Activated T-helper 2 cell treated with anti-CD3 and anti-CD28 coated beads, Interferon-gamma antibody, Interleukin-2, Interleukin-4, amounts not matched to agents 10 μg/mL and 5 μg/mL and 100 μg/mL, durations not matched to agents 14 hours and 24 hours and 36 hours (primary cell): Measurements from ENCODE around the gene ZSWIM2. TPM values are rescaled to one million over a fixed set of nuclear protein-coding genes. Genes with fewer than 3 reads are reported as not detected.

Source experiments
- DNase-seq: peaks from one replicate; pipeline ENCODE4 v3.0.0; 2021; ENCODE audit warnings: low spot score
- H3K27ac Mint-ChIP-seq: one replicate; pipeline ENCODE4 v1.8.0; 2021; ENCODE audit warnings: mixed read lengths
- H3K27me3 Mint-ChIP-seq: one replicate; pipeline ENCODE4 v1.8.0; 2021; ENCODE audit warnings: low read depth, mixed read lengths
- H3K36me3 Mint-ChIP-seq: one replicate; pipeline ENCODE4 v1.8.0; 2021; ENCODE audit warnings: low read depth, mixed read lengths
- H3K4me1 Mint-ChIP-seq: one replicate; pipeline ENCODE4 v1.8.0; 2021; ENCODE audit warnings: low read depth, mixed read lengths
- H3K4me3 Mint-ChIP-seq: one replicate; pipeline ENCODE4 v1.8.0; 2021; ENCODE audit warnings: low read depth, mild to moderate bottlenecking, moderate library complexity, mixed read lengths
- H3K9me3 Mint-ChIP-seq: one replicate; pipeline ENCODE4 v1.8.0; 2021; ENCODE audit warnings: mixed read lengths
- intact Hi-C: fragments of 100-400 bp; cut with micrococcal nuclease; formaldehyde crosslinking; loops from one replicate; pipeline ENCODE4 v1.15.1; 2023
- total RNA-seq: library from RNA; stranded (reverse); gene quantifications from 2 replicates; pipeline ENCODE4 v1.2.3, GENCODE V29; 2022

Gene ZSWIM2
- total RNA-seq, 1 donor from 2014 or later: not detected

- Mint-ChIP-seq H3K27me3 (no peaks in the 10 kb centered on the region), H3K4me3 (no peak overlapping the region), H3K27ac (no peak overlapping the region), H3K9me3 (peaks cover 12% of the 10 kb centered on the region), H3K4me1 (no peaks in the 10 kb centered on the region), H3K36me3 (no peaks in the 10 kb centered on the region)
- DNase-seq: no peak
- intact Hi-C loops: no loop called here
Measured at GRCh38 chr2:186881660-186882059, 32.7 kb upstream of the ZSWIM2 start.

GRCh38 chr2:186879312-186879711, 30.3 kb upstream of the ZSWIM2 start:
- Mint-ChIP-seq H3K27ac (no peak overlapping the region), H3K4me1 (no peaks in the 10 kb centered on the region), H3K4me3 (no peak overlapping the region), H3K9me3 (peaks cover 12% of the 10 kb centered on the region), H3K27me3 (no peaks in the 10 kb centered on the region), H3K36me3 (no peaks in the 10 kb centered on the region)
- DNase-seq: no peak
- intact Hi-C loops: no loop called here

- Mint-ChIP-seq H3K27ac (no peak overlapping the region), H3K36me3 (no peaks in the 10 kb centered on the region), H3K27me3 (no peaks in the 10 kb centered on the region), H3K4me1 (no peaks in the 10 kb centered on the region), H3K9me3 (no peaks in the 10 kb centered on the region), H3K4me3 (no peak overlapping the region)
- intact Hi-C loops: no loop called here
- DNase-seq: no peak
Measured at GRCh38 chr2:186874713-186875112, 25.7 kb upstream of the ZSWIM2 start.

- no peaks in the 10 kb centered on the region for H3K27me3 Mint-ChIP-seq
- H3K36me3 Mint-ChIP-seq: no peaks in the 10 kb centered on the region
- H3K27ac Mint-ChIP-seq: no peak overlapping the region
- no peak for DNase-seq
- no peaks in the 10 kb centered on the region for H3K9me3 Mint-ChIP-seq
- no peak overlapping the region for H3K4me3 Mint-ChIP-seq
- intact Hi-C loops: no loop called here
- no peaks in the 10 kb centered on the region for H3K4me1 Mint-ChIP-seq
Measured at GRCh38 chr2:186871881-186872280, 22.9 kb upstream of the ZSWIM2 start.

GRCh38 chr2:186868344-186868743, 19.4 kb upstream of the ZSWIM2 start:
- intact Hi-C loops: no loop called here
- H3K27me3 Mint-ChIP-seq: no peaks in the 10 kb centered on the region
- H3K4me3 Mint-ChIP-seq: no peak overlapping the region
- H3K9me3 Mint-ChIP-seq: no peaks in the 10 kb centered on the region
- H3K36me3 Mint-ChIP-seq: no peaks in the 10 kb centered on the region
- no peaks in the 10 kb centered on the region for H3K4me1 Mint-ChIP-seq
- no peak for DNase-seq
- H3K27ac Mint-ChIP-seq: no peak overlapping the region

- Mint-ChIP-seq H3K4me3 (no peak overlapping the region), H3K4me1 (no peaks in the 10 kb centered on the region), H3K27me3 (no peaks in the 10 kb centered on the region), H3K36me3 (no peaks in the 10 kb centered on the region), H3K27ac (no peak overlapping the region), H3K9me3 (no peaks in the 10 kb centered on the region)
- intact Hi-C loops: loop anchor here (5.0 kb wide), 1 partner anchor 589 kb away; no protein-coding TSS in a partner anchor
- no peak for DNase-seq
Measured at GRCh38 chr2:186862869-186863709, 14.1 kb upstream of the ZSWIM2 start.

GRCh38 chr2:186855216-186855615, 6.2 kb upstream of the ZSWIM2 start:
- Mint-ChIP-seq H3K27ac (no peak overlapping the region), H3K9me3 (no peaks in the 10 kb centered on the region), H3K27me3 (no peaks in the 10 kb centered on the region), H3K4me1 (no peaks in the 10 kb centered on the region), H3K36me3 (no peaks in the 10 kb centered on the region), H3K4me3 (no peak overlapping the region)
- intact Hi-C loops: no loop called here
- DNase-seq: no peak

- Mint-ChIP-seq H3K9me3 (no peaks in the 10 kb centered on the region), H3K27me3 (peaks cover 11% of the 10 kb centered on the region), H3K4me1 (peaks cover 7% of the 10 kb centered on the region), H3K4me3 (no peak overlapping the region), H3K27ac (no peak overlapping the region), H3K36me3 (no peaks in the 10 kb centered on the region)
- no peak for DNase-seq
- intact Hi-C loops: no loop called here
Measured at GRCh38 chr2:186853951-186854350, 5.0 kb upstream of the ZSWIM2 start.

GRCh38 chr2:186852508-186852907, 3.5 kb upstream of the ZSWIM2 start:
- no peak overlapping the region for H3K4me3 Mint-ChIP-seq
- H3K36me3 Mint-ChIP-seq: no peaks in the 10 kb centered on the region
- H3K27ac Mint-ChIP-seq: no peak overlapping the region
- H3K27me3 Mint-ChIP-seq: peaks cover 19% of the 10 kb centered on the region
- no peaks in the 10 kb centered on the region for H3K9me3 Mint-ChIP-seq
- intact Hi-C loops: no loop called here
- peaks cover 7% of the 10 kb centered on the region for H3K4me1 Mint-ChIP-seq
- no peak for DNase-seq

- H3K36me3 Mint-ChIP-seq: no peaks in the 10 kb centered on the region
- H3K4me1 Mint-ChIP-seq: no peaks in the 10 kb centered on the region
- H3K27me3 Mint-ChIP-seq: no peaks in the 10 kb centered on the region
- no peak overlapping the region for H3K27ac Mint-ChIP-seq
- no peak overlapping the region for H3K4me3 Mint-ChIP-seq
- no peak for DNase-seq
- H3K9me3 Mint-ChIP-seq: no peaks in the 10 kb centered on the region
- intact Hi-C loops: no loop called here
Measured at GRCh38 chr2:186842373-186842772, 6.6 kb downstream of the ZSWIM2 start.

- Mint-ChIP-seq H3K36me3 (no peaks in the 10 kb centered on the region), H3K9me3 (no peaks in the 10 kb centered on the region)
- intact Hi-C loops: no loop called here
Measured at GRCh38 chr2:186841940-186842339, 7.0 kb downstream of the ZSWIM2 start.

GRCh38 chr2:186835628-186836027, 13.3 kb downstream of the ZSWIM2 start:
- Mint-ChIP-seq H3K4me3 (no peak overlapping the region), H3K27me3 (no peaks in the 10 kb centered on the region), H3K9me3 (no peaks in the 10 kb centered on the region), H3K36me3 (no peaks in the 10 kb centered on the region), H3K27ac (no peak overlapping the region), H3K4me1 (no peaks in the 10 kb centered on the region)
- no peak for DNase-seq
- intact Hi-C loops: no loop called here

More at GRCh38 chr2:186841940-186842339, 7.0 kb downstream of the ZSWIM2 start:
- DNase-seq: no peak
- H3K4me3 Mint-ChIP-seq: no peak overlapping the region
- no peaks in the 10 kb centered on the region for H3K4me1 Mint-ChIP-seq
- no peak overlapping the region for H3K27ac Mint-ChIP-seq
- H3K27me3 Mint-ChIP-seq: no peaks in the 10 kb centered on the region

GRCh38 chr2:186827862-186828492, 21.0 kb downstream of the ZSWIM2 start:
- no peaks in the 10 kb centered on the region for H3K27me3 Mint-ChIP-seq
- no peak for DNase-seq
- H3K9me3 Mint-ChIP-seq: no peaks in the 10 kb centered on the region
- H3K27ac Mint-ChIP-seq: no peak overlapping the region
- intact Hi-C loops: no loop called here
- no peaks in the 10 kb centered on the region for H3K4me1 Mint-ChIP-seq
- H3K36me3 Mint-ChIP-seq: no peaks in the 10 kb centered on the region
- H3K4me3 Mint-ChIP-seq: no peak overlapping the region
